Measurements from ENCODE around the gene SUMO2.

DNA sequence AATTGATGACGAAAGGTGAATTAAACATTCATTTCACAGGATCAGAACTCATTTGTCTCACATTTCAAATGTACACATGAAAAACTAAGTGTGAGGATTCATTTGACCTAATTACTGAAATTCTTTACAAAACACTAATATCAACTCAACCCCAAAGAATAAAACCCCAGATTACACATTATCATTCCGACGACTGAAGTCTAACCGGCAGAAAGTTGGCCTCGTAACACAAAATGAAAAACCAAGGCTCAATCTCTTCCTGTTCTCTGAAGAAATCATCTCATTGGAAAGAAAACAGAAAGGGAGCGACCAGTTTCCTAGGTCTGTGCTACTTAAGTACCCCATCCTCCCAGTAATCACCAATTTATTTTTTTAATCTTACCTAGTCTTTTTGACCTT, 30.2 kb downstream of the SUMO2 start:
- TF ChIP-seq SMARCB1 (IDR thresholded peaks at IDR 0.05; ENCODE audit: insufficient read length, low read depth) (no peak), TOE1 (IDR thresholded peaks at IDR 0.05; ENCODE audit: borderline replicate concordance) (no peak), TOE1 (CRISPR knock-in tag; IDR thresholded peaks at IDR 0.05; ENCODE audit: borderline replicate concordance, low read depth) (no peak), MYC (IDR thresholded peaks at IDR 0.05; ENCODE audit: low read depth, low read length) (no peak), MYC (CRISPR knock-in tag; IDR thresholded peaks at IDR 0.05; ENCODE audit: borderline replicate concordance, low read depth) (no peak), CBX3 (IDR thresholded peaks at IDR 0.05; ENCODE audit: borderline replicate concordance in 1 of 2, low read length in 2 of 2) (no peak)

Measured in K562 (cell line).